HG03039 (cell line): ENCODE data around the gene GPX5.
"Not testable (repeated sequence)": the region's sequence is repeated elsewhere in the genome, so short reads cannot be mapped to it uniquely, and the experiment has no call there.

Experiments
- ATAC-seq: cut with Tn5 transposase; IDR thresholded peaks from one replicate; pipeline ENCODE4 v1.9.1; 2021; ENCODE audit warnings: mild to moderate bottlenecking, moderate library complexity; ENCODE audit not compliant: unreplicated experiment

The GPX5 gene

GRCh38 chr6:28511628-28512300 is 13.9 kb upstream of the GPX5 start:
- no peak for ATAC-seq

- not testable (repeated sequence) for ATAC-seq
Observed at GRCh38 chr6:28512387-28512786, 13.3 kb upstream of the GPX5 start.

GRCh38 chr6:28515676-28516075 is 10.0 kb upstream of the GPX5 start, which contains the start of gene GPX6:
Gene GPX6 (minus strand): TSS chr6:28515793. CDS start chr6:28515743, 50 bp downstream.
- no peak for ATAC-seq

GRCh38 chr6:28517964-28518363 is 7.7 kb upstream of the GPX5 start:
- no peak for ATAC-seq

- ATAC-seq = no peak
Observed at GRCh38 chr6:28522594-28523240, 3.0 kb upstream of the GPX5 start.

GRCh38 chr6:28523241-28523622 is 2.4 kb upstream of the GPX5 start:
- ATAC-seq = no peak

GRCh38 chr6:28530777-28531176 is 5.1 kb downstream of the GPX5 start:
- no peak for ATAC-seq

- no peak for ATAC-seq
Observed at GRCh38 chr6:28531479-28532128, 5.9 kb downstream of the GPX5 start.

- no peak for ATAC-seq
Observed at GRCh38 chr6:28534306-28534705, 8.6 kb downstream of the GPX5 start.

- ATAC-seq = no peak
Observed at GRCh38 chr6:28534875-28535274, 9.2 kb downstream of the GPX5 start.

- ATAC-seq = no peak
Observed at GRCh38 chr6:28537065-28537464, 11.4 kb downstream of the GPX5 start.

GRCh38 chr6:28537509-28538140 is 11.9 kb downstream of the GPX5 start:
- ATAC-seq = no peak

- ATAC-seq = no peak
Observed at GRCh38 chr6:28541996-28542395, 16.3 kb downstream of the GPX5 start.

- no peak for ATAC-seq
Observed at GRCh38 chr6:28542440-28543296, 17.0 kb downstream of the GPX5 start.

GRCh38 chr6:28543651-28544610 is 18.2 kb downstream of the GPX5 start:
- no peak for ATAC-seq

- no peak for ATAC-seq
Observed at GRCh38 chr6:28545955-28546354, 20.3 kb downstream of the GPX5 start.

- ATAC-seq = not testable (repeated sequence)
Observed at GRCh38 chr6:28547003-28547402, 21.3 kb downstream of the GPX5 start.

GRCh38 chr6:28551891-28552666 is 26.4 kb downstream of the GPX5 start:
- no peak for ATAC-seq
